Neural crest cell (in vitro differentiated cells): ENCODE measurements around the gene PALM2AKAP2. TPM values are rescaled to one million over a fixed set of nuclear protein-coding genes. Genes with fewer than 3 reads are reported as not detected.

Experiments used
- DNase-seq: peaks from one replicate; pipeline ENCODE4 v3.0.0; 2021; ENCODE audit warnings: low read depth, mixed read lengths, low spot score
- H3K27ac Mint-ChIP-seq: one replicate; pipeline ENCODE4 v1.8.0; 2021; ENCODE audit warnings: mild to moderate bottlenecking, mixed read lengths; ENCODE audit not compliant: unreplicated experiment
- H3K27me3 Mint-ChIP-seq: 2 replicates; pipeline ENCODE4 v1.8.0; 2021; ENCODE audit warnings: low read depth, mild to moderate bottlenecking, mixed read lengths
- H3K36me3 Mint-ChIP-seq: 2 replicates; pipeline ENCODE4 v1.8.0; 2021; ENCODE audit warnings: low read depth, mild to moderate bottlenecking, mixed read lengths
- H3K4me1 Mint-ChIP-seq: 2 replicates; pipeline ENCODE4 v1.8.0; 2021; ENCODE audit warnings: mixed read lengths
- H3K4me3 Mint-ChIP-seq: one replicate; pipeline ENCODE4 v1.8.0; 2021; ENCODE audit warnings: mild to moderate bottlenecking, mixed read lengths
- H3K9me3 Mint-ChIP-seq: 2 replicates; pipeline ENCODE4 v1.8.0; 2021; ENCODE audit warnings: mixed read lengths
- CTCF ChIP-seq: fragments of 200-600 bp; sonication (generic); conservative IDR thresholded peaks from 2 replicates; pipeline ENCODE4 v1.5.0; 2021; ENCODE audit warnings: antibody characterized with exemption, mild to moderate bottlenecking
- total RNA-seq: library from RNA; stranded (reverse); gene quantifications from 2 replicates; pipeline ENCODE4 v1.2.1, GENCODE V29; 2021

Gene PALM2AKAP2
- total RNA-seq, 1 donor from 2014 or later, result 5.6 TPM

GRCh38 chr9:109751253-109751652 is 28.7 kb upstream of the PALM2AKAP2 start:
- Mint-ChIP-seq H3K4me3 (no peak overlapping the region), H3K27ac (no peak overlapping the region), H3K9me3 (no peaks in the 10 kb centered on the region), H3K27me3 (peaks cover 22% of the 10 kb centered on the region), H3K36me3 (no peaks in the 10 kb centered on the region), H3K4me1 (peaks cover 17% of the 10 kb centered on the region)
- no peak for TF ChIP-seq CTCF
- no peak for DNase-seq

GRCh38 chr9:109753308-109753707 is 26.7 kb upstream of the PALM2AKAP2 start:
- no peaks in the 10 kb centered on the region for H3K9me3 Mint-ChIP-seq

GRCh38 chr9:109755040-109755439 is 25.0 kb upstream of the PALM2AKAP2 start:
- H3K27me3 Mint-ChIP-seq, result peaks cover 46% of the 10 kb centered on the region
- H3K9me3 Mint-ChIP-seq, result no peaks in the 10 kb centered on the region
- no peak overlapping the region for H3K4me3 Mint-ChIP-seq
- TF ChIP-seq CTCF, result no peak
- H3K36me3 Mint-ChIP-seq, result no peaks in the 10 kb centered on the region
- H3K27ac Mint-ChIP-seq, result no peak overlapping the region
- H3K4me1 Mint-ChIP-seq, result peaks cover 17% of the 10 kb centered on the region
- DNase-seq, result no peak

More at GRCh38 chr9:109753308-109753707, 26.7 kb upstream of the PALM2AKAP2 start:
- TF ChIP-seq CTCF, result no peak
- Mint-ChIP-seq H3K36me3 (no peaks in the 10 kb centered on the region), H3K4me1 (peaks cover 17% of the 10 kb centered on the region), H3K27me3 (peaks cover 37% of the 10 kb centered on the region), H3K4me3 (no peak overlapping the region), H3K27ac (no peak overlapping the region)
- DNase-seq, result no peak

- H3K27ac Mint-ChIP-seq, result no peak overlapping the region
- no peak for TF ChIP-seq CTCF
- no peak overlapping the region for H3K4me3 Mint-ChIP-seq
- no peaks in the 10 kb centered on the region for H3K36me3 Mint-ChIP-seq
- H3K4me1 Mint-ChIP-seq, result no peaks in the 10 kb centered on the region
- H3K9me3 Mint-ChIP-seq, result no peaks in the 10 kb centered on the region
- DNase-seq, result no peak
- H3K27me3 Mint-ChIP-seq, result peaks cover 34% of the 10 kb centered on the region
Measured at GRCh38 chr9:109759589-109759988, 20.4 kb upstream of the PALM2AKAP2 start.

- Mint-ChIP-seq H3K4me1 (peaks cover 4% of the 10 kb centered on the region), H3K36me3 (no peaks in the 10 kb centered on the region), H3K27ac (no peak overlapping the region), H3K27me3 (peaks cover 5% of the 10 kb centered on the region), H3K9me3 (no peaks in the 10 kb centered on the region), H3K4me3 (no peak overlapping the region)
- TF ChIP-seq CTCF, result no peak
- DNase-seq, result no peak
Measured at GRCh38 chr9:109765278-109765677, 14.7 kb upstream of the PALM2AKAP2 start.

DNA sequence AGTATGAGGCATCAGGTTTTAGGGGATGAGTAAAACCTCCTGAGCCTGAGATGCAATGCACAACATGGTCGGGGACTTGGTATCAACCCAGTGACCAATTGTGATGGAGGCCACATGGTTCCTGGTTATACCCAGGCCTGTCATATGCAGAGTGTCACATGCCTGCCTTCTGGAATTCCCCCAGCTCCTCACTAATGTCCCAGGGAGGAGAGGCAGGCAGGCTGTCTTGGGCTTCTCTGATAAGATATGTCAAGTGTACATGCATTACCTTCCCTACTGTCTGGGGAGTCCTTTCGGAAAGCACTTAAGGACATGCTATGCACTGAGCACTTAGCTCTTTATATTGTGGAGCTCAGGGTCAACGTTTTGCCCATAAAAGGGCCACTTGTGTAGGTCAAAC is 14.2 kb upstream of the PALM2AKAP2 start:
- peaks cover 4% of the 10 kb centered on the region for H3K4me1 Mint-ChIP-seq
- no peak overlapping the region for H3K27ac Mint-ChIP-seq
- no peaks in the 10 kb centered on the region for H3K36me3 Mint-ChIP-seq
- DNase-seq, result no peak
- no peak overlapping the region for H3K4me3 Mint-ChIP-seq
- no peak for TF ChIP-seq CTCF
- no peaks in the 10 kb centered on the region for H3K9me3 Mint-ChIP-seq
- H3K27me3 Mint-ChIP-seq, result peaks cover 5% of the 10 kb centered on the region
